PC-9 (cell line): Measurements from ENCODE around the gene MYBPC2. TPM values are rescaled to one million over a fixed set of nuclear protein-coding genes. Genes with fewer than 3 reads are reported as not detected.

Experiments used
- BruUV-seq: library from RNA; stranded (reverse); fragments of 400-500 nt; replicated peaks from 2 replicates; lab custom pipeline; 2021; lab: Mats Ljungman, UMichigan
- CTCF ChIA-PET: fragments of 300-600 bp; sonication (Branson Sonifier 250); formaldehyde crosslinking; loops from one replicate; lab custom pipeline; 2022; ENCODE audit warnings: antibody characterized with exemption; lab: Charles Lee
- POLR2A ChIA-PET: fragments of 300-600 bp; sonication (Branson Sonifier 250); formaldehyde crosslinking; loops from one replicate; lab custom pipeline; 2022; ENCODE audit warnings: antibody characterized with exemption; ENCODE audit not compliant: unreplicated experiment; lab: Charles Lee
- DNase-seq, 2 experiments: peaks; one replicate each; pipeline versions ENCODE4 v3.0.0 to v3.0.0-alpha.2; 2015 to 2022; ENCODE audit warnings: mixed read lengths in 1 of 2
- H2AFZ ChIP-seq: fragments of 200-600 bp; sonication (generic); 2 replicates; pipeline ENCODE4 v1.8.1; 2017; ENCODE audit warnings: antibody characterized with exemption
- H3F3A ChIP-seq: fragments of 200-600 bp; sonication (generic); 2 replicates; pipeline ENCODE4 v1.8.1; 2017; ENCODE audit warnings: antibody characterized with exemption, mild to moderate bottlenecking, low read depth; ENCODE audit not compliant: insufficient read depth
- H3K27ac ChIP-seq: fragments of 200-600 bp; sonication (generic); 2 replicates; pipeline ENCODE4 v1.6.1; 2016; ENCODE audit warnings: mixed run types
- H3K27me3 ChIP-seq: fragments of 200-600 bp; sonication (generic); 2 replicates; pipeline ENCODE4 v1.6.1; 2016; ENCODE audit warnings: low read depth, mixed run types; ENCODE audit not compliant: insufficient read depth
- H3K36me3 ChIP-seq: fragments of 200-600 bp; sonication (generic); 2 replicates; pipeline ENCODE4 v1.6.1; 2016; ENCODE audit warnings: low read depth, mixed run types
- H3K4me1 ChIP-seq: fragments of 200-600 bp; sonication (generic); replicated peaks from 2 replicates; pipeline ENCODE4 v1.6.1; 2016; ENCODE audit warnings: mixed run types; ENCODE audit not compliant: insufficient read depth
- H3K4me2 ChIP-seq: fragments of 200-600 bp; sonication (generic); 2 replicates; pipeline ENCODE4 v1.6.1; 2017; ENCODE audit warnings: mixed run types
- H3K4me3 ChIP-seq: fragments of 200-600 bp; sonication (generic); 2 replicates; pipeline ENCODE4 v1.6.1; 2016; ENCODE audit warnings: mixed run types
- H3K79me2 ChIP-seq: fragments of 200-600 bp; sonication (generic); 2 replicates; pipeline ENCODE4 v1.6.1; 2017; ENCODE audit warnings: low read depth, mixed run types
- H3K9me2 ChIP-seq: fragments of 200-600 bp; sonication (generic); 2 replicates; pipeline ENCODE4 v1.8.1; 2017; ENCODE audit warnings: mild to moderate bottlenecking; ENCODE audit not compliant: insufficient read depth
- H3K9me3 ChIP-seq: fragments of 200-600 bp; sonication (generic); 2 replicates; pipeline ENCODE4 v1.8.1; 2016; ENCODE audit warnings: low read depth; ENCODE audit not compliant: insufficient read depth
- H4K20me1 ChIP-seq: fragments of 200-600 bp; sonication (generic); 2 replicates; pipeline ENCODE4 v1.8.1; 2017; ENCODE audit not compliant: insufficient read depth
- CTCF ChIP-seq: fragments of 200-600 bp; sonication (generic); conservative IDR thresholded peaks from 2 replicates; pipeline ENCODE4 v1.6.1; 2017; ENCODE audit warnings: mixed run types, antibody characterized with exemption, mild to moderate bottlenecking, moderate library complexity
- EZH2 ChIP-seq: fragments of 200-600 bp; sonication (generic); IDR thresholded peaks from 2 replicates; pipeline ENCODE4 v1.8.0; 2017; ENCODE audit warnings: antibody characterized with exemption, low read depth
- intact Hi-C: fragments of 100-400 bp; cut with micrococcal nuclease; formaldehyde crosslinking; loops from one replicate; pipeline ENCODE4 v1.10.0; 2022; ENCODE audit not compliant: unreplicated experiment
- total RNA-seq: library from RNA; stranded (reverse); gene quantifications from 2 replicates; pipeline ENCODE4 v1.2.3, GENCODE V29; 2021

MYBPC2 gene
- total RNA-seq, 1 experiment from 2014 or later: not detected

- TF ChIP-seq EZH2: no peak
- TF ChIP-seq CTCF: no peak
- peaks cover 21% of the 10 kb centered on the region; the same call in 1 of the 2 replicates for H3F3A ChIP-seq
- no peaks in the 10 kb centered on the region for H3K79me2 ChIP-seq
- no peaks in the 10 kb centered on the region for H4K20me1 ChIP-seq
- intact Hi-C loops: no loop called here
- H3K27me3 ChIP-seq: no peaks in the 10 kb centered on the region
- no peaks in the 10 kb centered on the region for H3K9me3 ChIP-seq
- H3K4me2 ChIP-seq: no peak overlapping the region
- no peaks in the 10 kb centered on the region for H3K36me3 ChIP-seq
- ChIA-PET POLR2A (no interaction called here), CTCF (no interaction called here)
- H3K9me2 ChIP-seq: no peaks in the 10 kb centered on the region
- no peaks in the 10 kb centered on the region for H3K4me1 ChIP-seq
- no peak overlapping the region for H3K4me3 ChIP-seq
- BruUV-seq: no TSS peak
- H2AFZ ChIP-seq: no peak overlapping the region
- no peak overlapping the region for H3K27ac ChIP-seq
- DNase-seq: no peak
Measured at GRCh38 chr19:50413096-50413495, 19.6 kb upstream of the MYBPC2 start.

- Histone ChIP-seq H3K36me3 (no peaks in the 10 kb centered on the region), H3F3A (peaks cover 21% of the 10 kb centered on the region; the same call in 1 of the 2 replicates), H3K27ac (no peak overlapping the region), H3K4me2 (no peak overlapping the region), H2AFZ (no peak overlapping the region), H3K9me3 (no peaks in the 10 kb centered on the region), H3K9me2 (no peaks in the 10 kb centered on the region), H3K27me3 (no peaks in the 10 kb centered on the region), H4K20me1 (no peaks in the 10 kb centered on the region), H3K4me3 (no peak overlapping the region), H3K79me2 (no peaks in the 10 kb centered on the region), H3K4me1 (no peaks in the 10 kb centered on the region)
- POLR2A ChIA-PET: no interaction called here
- DNase-seq: no peak
- no TSS peak for BruUV-seq
- CTCF ChIA-PET: no interaction called here
- intact Hi-C loops: no loop called here
- TF ChIP-seq CTCF (no peak), EZH2 (no peak)
Measured at GRCh38 chr19:50413531-50413930, 19.2 kb upstream of the MYBPC2 start.

DNA sequence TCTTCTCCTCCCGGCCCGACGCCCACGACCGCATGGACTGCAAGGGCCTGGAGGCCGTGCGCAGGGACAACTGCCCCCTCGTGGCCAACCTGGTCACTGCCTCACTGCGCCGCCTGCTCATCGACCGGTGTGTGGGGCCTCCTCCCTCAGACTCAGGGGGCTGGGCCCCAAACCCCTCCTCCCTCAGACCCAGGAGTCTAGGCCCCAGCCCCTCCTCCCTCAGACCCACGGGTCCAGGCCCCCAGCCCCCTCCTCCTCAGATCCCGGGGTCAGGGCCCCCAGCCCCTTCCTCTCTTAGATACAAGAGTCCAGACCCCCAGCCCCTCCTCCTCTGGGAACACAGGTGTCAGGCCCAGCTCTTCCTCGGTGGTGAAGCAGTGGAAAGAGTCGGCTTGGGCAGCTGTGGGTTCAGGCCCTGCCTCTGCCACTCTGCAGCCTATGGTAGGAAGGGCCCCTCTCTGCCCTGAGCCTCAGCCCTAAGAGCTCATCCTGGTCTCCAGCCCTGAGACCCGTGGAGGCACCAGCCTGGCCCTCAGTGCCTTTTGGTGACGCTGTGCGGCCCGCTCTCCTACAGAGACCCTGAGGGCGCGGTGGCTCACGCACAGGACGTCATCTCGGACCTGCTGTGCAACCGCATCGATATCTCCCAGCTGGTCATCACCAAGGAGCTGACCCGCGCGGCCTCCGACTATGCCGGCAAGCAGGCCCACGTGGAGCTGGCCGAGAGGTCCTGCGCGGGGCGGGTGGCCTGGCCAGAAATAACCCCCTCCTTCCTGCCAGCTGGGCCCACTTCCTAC, 17.6 kb upstream of the MYBPC2 start:
- DNase-seq: peak in 1 of 2 experiments; percentile 12
- no peak overlapping the region for H3K4me3 ChIP-seq
- H3K4me1 ChIP-seq: no peaks in the 10 kb centered on the region
- BruUV-seq: no TSS peak
- H2AFZ ChIP-seq: no peak overlapping the region
- H3K9me2 ChIP-seq: no peaks in the 10 kb centered on the region
- H3F3A ChIP-seq: peaks cover 21% of the 10 kb centered on the region; the same call in 1 of the 2 replicates
- H3K27ac ChIP-seq: no peak overlapping the region
- H3K9me3 ChIP-seq: no peaks in the 10 kb centered on the region
- no peaks in the 10 kb centered on the region for H3K36me3 ChIP-seq
- no peak overlapping the region for H3K4me2 ChIP-seq
- intact Hi-C loops: no loop called here
- H4K20me1 ChIP-seq: no peaks in the 10 kb centered on the region
- ChIA-PET POLR2A (no interaction called here), CTCF (interaction anchor here (0.7 kb wide), 1 partner anchor 31 kb away, joined by 13 read pairs; the partner anchor contains the start of gene POLD1)
- TF ChIP-seq CTCF (peak; percentile 77), EZH2 (no peak)
- no peaks in the 10 kb centered on the region for H3K27me3 ChIP-seq
- H3K79me2 ChIP-seq: no peaks in the 10 kb centered on the region
